Cardiac muscle cell (in vitro differentiated cells and primary cell): ENCODE results near the gene POMT2. TPM values are rescaled to one million over a fixed set of nuclear protein-coding genes. Genes with fewer than 3 reads are reported as not detected.

Experiments used
- DNase-seq, 2 donors: peaks; one replicate each; pipeline versions ENCODE4 v3.0.0 to v3.0.0-alpha.2; 2010 to 2017; ENCODE audit warnings: low read depth in 1 of 2, low spot score in 1 of 2
- H3K27ac ChIP-seq: fragments of 200-600 bp; sonication (generic); 2 replicates; pipeline ENCODE4 v1.5.1; 2016
- H3K27me3 ChIP-seq: fragments of 200-600 bp; sonication (generic); 2 replicates; pipeline ENCODE4 v1.6.0; 2016; ENCODE audit warnings: control low read depth
- H3K36me3 ChIP-seq: fragments of 200-600 bp; sonication (generic); 2 replicates; pipeline ENCODE4 v1.5.1; 2016; ENCODE audit warnings: control low read depth
- H3K4me1 ChIP-seq: fragments of 200-600 bp; sonication (generic); 2 replicates; pipeline ENCODE4 v1.8.1; 2017; ENCODE audit warnings: low read depth, mild to moderate bottlenecking, mixed run types
- H3K4me3 ChIP-seq: fragments of 200-600 bp; sonication (generic); 2 replicates; pipeline ENCODE4 v1.5.1; 2016; ENCODE audit warnings: mild to moderate bottlenecking
- H3K9me3 ChIP-seq: fragments of 200-600 bp; sonication (generic); 2 replicates; pipeline ENCODE4 v1.5.1; 2017; ENCODE audit warnings: low read depth, mild to moderate bottlenecking, control low read depth
- CTCF ChIP-seq: IDR thresholded peaks from 2 replicates; pipeline ENCODE4 v1.5.1; 2012; ENCODE audit warnings: low read depth, mild to moderate bottlenecking, low read length
- polyA plus RNA-seq: library from polyadenylated mRNA; unstranded; fragments of >200 nt; fragmentation: Nextera tagmentation; extraction: Ambion mirVana; gene quantifications from 2 replicates; pipeline ENCODE4 v1.2.1, GENCODE V29; 2016
- total RNA-seq: library from RNA; depleted of rRNA; stranded (reverse); fragments of >200 nt; gene quantifications from 2 replicates; pipeline ENCODE4 v1.2.3, GENCODE V29; 2016

The POMT2 gene
- total and polyA plus RNA-seq, 2 experiments from 2014 or later = 29.2 to 40.8 TPM

GRCh38 chr14:77324816-77325745, 4.4 kb upstream of the POMT2 start:
- no peak for TF ChIP-seq CTCF
- DNase-seq = no peak
- peaks cover 4% of the 10 kb centered on the region for H3K4me1 ChIP-seq
- no peaks in the 10 kb centered on the region for H3K36me3 ChIP-seq
- H3K9me3 ChIP-seq = no peaks in the 10 kb centered on the region
- no peaks in the 10 kb centered on the region for H3K27me3 ChIP-seq
- H3K27ac ChIP-seq = no peak overlapping the region
- H3K4me3 ChIP-seq = no peak overlapping the region

DNA sequence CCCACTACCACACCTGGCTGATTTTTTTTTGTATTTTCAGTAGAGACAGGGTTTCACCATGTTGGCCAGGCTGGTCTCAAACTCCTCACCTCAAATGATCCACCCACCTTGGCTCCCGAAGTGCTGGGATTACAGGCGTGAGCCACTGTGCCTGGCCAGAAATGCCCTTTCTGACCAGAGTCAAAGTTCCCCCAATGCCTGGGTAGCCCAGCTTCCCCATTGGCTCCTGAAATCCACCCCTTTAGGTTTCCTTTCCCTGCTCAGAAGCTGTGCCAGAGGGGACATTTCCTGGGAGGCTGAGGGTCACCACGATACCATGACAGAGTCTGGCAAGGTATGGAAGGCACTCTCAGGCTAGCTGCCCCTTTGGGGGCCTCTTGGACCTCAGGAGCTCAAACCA, 3.6 kb upstream of the POMT2 start:
- H3K9me3 ChIP-seq = no peaks in the 10 kb centered on the region
- H3K36me3 ChIP-seq = no peaks in the 10 kb centered on the region
- no peak overlapping the region for H3K27ac ChIP-seq
- H3K4me3 ChIP-seq = no peak overlapping the region
- H3K4me1 ChIP-seq = peaks cover 8% of the 10 kb centered on the region
- no peak for TF ChIP-seq CTCF
- no peaks in the 10 kb centered on the region for H3K27me3 ChIP-seq
- DNase-seq = no peak

DNA sequence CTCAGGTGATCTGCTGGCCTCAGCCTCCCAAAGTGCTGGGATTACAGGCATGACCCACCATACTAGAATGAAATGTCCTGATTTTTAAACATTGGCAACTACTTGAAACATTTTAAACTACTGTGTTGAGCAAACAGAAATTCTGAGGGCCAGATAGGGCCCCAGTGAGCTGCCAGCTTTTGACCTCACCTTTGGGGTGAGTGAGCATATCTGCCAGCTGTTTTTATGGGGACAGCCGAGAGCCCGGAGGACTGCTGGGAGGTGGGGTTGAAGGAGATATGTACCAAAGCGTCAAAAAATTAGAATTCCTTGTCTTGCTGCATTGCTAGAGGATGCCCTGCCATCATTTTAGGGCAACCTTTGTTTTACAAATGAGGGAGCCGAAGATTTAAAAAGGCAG, 2.9 kb upstream of the POMT2 start:
- Histone ChIP-seq H3K4me1 (peaks cover 8% of the 10 kb centered on the region), H3K9me3 (no peaks in the 10 kb centered on the region), H3K27ac (no peak overlapping the region), H3K36me3 (no peaks in the 10 kb centered on the region), H3K4me3 (no peak overlapping the region), H3K27me3 (no peaks in the 10 kb centered on the region)
- DNase-seq = no peak
- TF ChIP-seq CTCF = no peak

GRCh38 chr14:77322951-77323350, 2.3 kb upstream of the POMT2 start:
- peaks cover 8% of the 10 kb centered on the region for H3K4me1 ChIP-seq
- no peak for TF ChIP-seq CTCF
- no peak overlapping the region for H3K27ac ChIP-seq
- DNase-seq = no peak
- H3K9me3 ChIP-seq = no peaks in the 10 kb centered on the region
- H3K4me3 ChIP-seq = no peak overlapping the region
- no peaks in the 10 kb centered on the region for H3K36me3 ChIP-seq
- no peaks in the 10 kb centered on the region for H3K27me3 ChIP-seq

DNA sequence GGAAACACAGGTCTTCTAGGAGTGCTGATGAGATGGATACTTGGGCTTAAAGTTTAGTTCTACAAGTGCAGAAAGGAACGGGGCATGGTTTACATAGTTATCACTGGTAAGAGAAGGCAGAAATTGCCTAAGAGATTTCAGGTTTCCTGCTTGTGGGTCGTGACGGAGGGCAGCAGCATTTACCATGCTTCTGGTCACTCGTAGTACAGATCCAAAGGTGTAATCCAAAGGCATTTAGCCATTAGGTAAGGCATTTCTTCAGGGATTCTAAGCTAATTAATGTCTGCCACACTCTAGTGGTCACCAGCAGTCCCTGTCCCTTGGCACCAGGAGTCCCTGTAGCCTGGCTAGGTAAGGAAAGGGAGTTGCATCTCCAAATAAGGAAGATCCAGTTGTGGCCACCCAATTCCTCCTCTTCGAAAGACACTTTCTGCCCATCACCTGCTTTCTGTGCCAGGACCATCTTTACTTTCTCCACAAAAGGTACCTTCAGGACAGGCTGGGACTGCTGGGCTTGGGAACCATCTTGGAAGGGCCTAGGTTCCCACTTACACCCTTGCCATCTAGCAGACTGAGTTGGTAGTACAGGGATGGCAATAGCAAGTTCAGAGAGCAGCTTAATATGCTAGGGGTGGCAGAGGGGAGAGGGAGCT, 1.7 kb upstream of the POMT2 start:
- peaks cover 8% of the 10 kb centered on the region for H3K4me1 ChIP-seq
- peak overlapping the region; percentile 80 for H3K27ac ChIP-seq
- no peaks in the 10 kb centered on the region for H3K36me3 ChIP-seq
- H3K27me3 ChIP-seq = no peaks in the 10 kb centered on the region
- DNase-seq = no peak
- TF ChIP-seq CTCF = no peak
- peak overlapping the region; percentile 46 for H3K4me3 ChIP-seq
- H3K9me3 ChIP-seq = no peaks in the 10 kb centered on the region
